ENCODE data around the gene IQCK. TPM values are rescaled to one million over a fixed set of nuclear protein-coding genes. Genes with fewer than 3 reads are reported as not detected.

Gene IQCK
- polyA plus RNA-seq, 3 donors = 0.52 to 1.2 (median 0.58) TPM

DNA sequence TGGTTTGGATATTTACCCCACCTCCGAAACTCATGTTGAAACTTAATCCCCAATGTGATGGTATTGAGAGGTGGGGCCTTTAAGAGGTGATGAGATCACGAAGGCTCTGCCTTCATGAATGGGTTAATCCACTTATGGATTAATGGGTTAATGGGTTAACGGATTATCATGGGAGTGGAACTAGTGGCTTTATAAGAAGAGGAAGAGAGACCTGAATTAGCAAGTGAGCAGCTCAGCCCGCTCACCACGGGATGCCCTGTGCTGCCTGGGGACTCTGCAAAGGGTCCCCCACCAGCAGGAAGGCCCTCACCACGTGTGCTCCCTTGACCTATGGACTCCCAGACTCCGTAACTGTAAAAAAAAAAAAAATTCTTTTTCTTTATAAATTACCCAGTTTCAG is 183.1 kb downstream of the IQCK start:
- Histone ChIP-seq H3K79me2 (ENCODE audit: insufficient read depth, low read length) (no peaks in the 10 kb centered on the region), H3K4me1 (ENCODE audit: control insufficient read depth in 1 of 2, insufficient read depth in 2 of 2, low read length in 2 of 2) (no peaks in the 10 kb centered on the region), H3K9me3 (replicated peaks in 1 of 2; ENCODE audit: control insufficient read depth in 1 of 2, insufficient read depth in 1 of 2, low read length in 2 of 2) (no peaks in the 10 kb centered on the region), H4K20me1 (ENCODE audit: insufficient read depth, low read length) (no peaks in the 10 kb centered on the region), H3K4me3 (replicated peaks in 1 of 3; ENCODE audit: low read depth in 2 of 3, low read length in 3 of 3) (no peak overlapping the region), H2AFZ (ENCODE audit: insufficient read depth, low read depth, low read length, poor library complexity, severe bottlenecking) (no peak overlapping the region), H3K9ac (ENCODE audit: insufficient read depth, low read length, poor library complexity, severe bottlenecking) (no peak overlapping the region), H3K4me2 (replicated peaks; ENCODE audit: extremely low read depth, low read length, poor library complexity, severe bottlenecking) (no peak overlapping the region), H3K27me3 (ENCODE audit: control insufficient read depth in 2 of 2, insufficient read depth in 2 of 2, low read length in 2 of 2) (no peaks in the 10 kb centered on the region), H3K36me3 (replicated peaks in 1 of 2; ENCODE audit: control insufficient read depth in 1 of 2, insufficient read depth in 2 of 2, low read length in 2 of 2) (no peaks in the 10 kb centered on the region), H3K27ac (ENCODE audit: low read depth in 1 of 2, low read length in 2 of 2) (no peak overlapping the region)
- Mint-ChIP-seq H3K9me3 (no peaks in the 10 kb centered on the region), H3K27ac (no peak overlapping the region), H3K4me1 (no peaks in the 10 kb centered on the region), H3K4me3 (no peak overlapping the region), H3K36me3 (no peaks in the 10 kb centered on the region), H3K27me3 (ENCODE audit: low read depth in 3 of 3) (peaks cover 2 to 11% (median 6%) of the 10 kb centered on the region in 3 donors)
- intact Hi-C loops (cut with micrococcal nuclease) = loop anchor here (10.0 kb wide), 1 partner anchor 484 kb away; no protein-coding TSS in a partner anchor
- TF ChIP-seq, protein P1, sequence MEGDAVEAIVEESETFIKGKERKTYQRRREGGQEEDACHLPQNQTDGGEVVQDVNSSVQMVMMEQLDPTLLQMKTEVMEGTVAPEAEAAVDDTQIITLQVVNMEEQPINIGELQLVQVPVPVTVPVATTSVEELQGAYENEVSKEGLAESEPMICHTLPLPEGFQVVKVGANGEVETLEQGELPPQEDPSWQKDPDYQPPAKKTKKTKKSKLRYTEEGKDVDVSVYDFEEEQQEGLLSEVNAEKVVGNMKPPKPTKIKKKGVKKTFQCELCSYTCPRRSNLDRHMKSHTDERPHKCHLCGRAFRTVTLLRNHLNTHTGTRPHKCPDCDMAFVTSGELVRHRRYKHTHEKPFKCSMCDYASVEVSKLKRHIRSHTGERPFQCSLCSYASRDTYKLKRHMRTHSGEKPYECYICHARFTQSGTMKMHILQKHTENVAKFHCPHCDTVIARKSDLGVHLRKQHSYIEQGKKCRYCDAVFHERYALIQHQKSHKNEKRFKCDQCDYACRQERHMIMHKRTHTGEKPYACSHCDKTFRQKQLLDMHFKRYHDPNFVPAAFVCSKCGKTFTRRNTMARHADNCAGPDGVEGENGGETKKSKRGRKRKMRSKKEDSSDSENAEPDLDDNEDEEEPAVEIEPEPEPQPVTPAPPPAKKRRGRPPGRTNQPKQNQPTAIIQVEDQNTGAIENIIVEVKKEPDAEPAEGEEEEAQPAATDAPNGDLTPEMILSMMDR (IDR thresholded peaks at IDR 0.05) = no peak
- 90% methylated on average over 3 of the region's 7 CpGs for whole genome bisulfite sequencing (ENCODE audit: insufficient coverage)
- no peak for DNase-seq

DNA sequence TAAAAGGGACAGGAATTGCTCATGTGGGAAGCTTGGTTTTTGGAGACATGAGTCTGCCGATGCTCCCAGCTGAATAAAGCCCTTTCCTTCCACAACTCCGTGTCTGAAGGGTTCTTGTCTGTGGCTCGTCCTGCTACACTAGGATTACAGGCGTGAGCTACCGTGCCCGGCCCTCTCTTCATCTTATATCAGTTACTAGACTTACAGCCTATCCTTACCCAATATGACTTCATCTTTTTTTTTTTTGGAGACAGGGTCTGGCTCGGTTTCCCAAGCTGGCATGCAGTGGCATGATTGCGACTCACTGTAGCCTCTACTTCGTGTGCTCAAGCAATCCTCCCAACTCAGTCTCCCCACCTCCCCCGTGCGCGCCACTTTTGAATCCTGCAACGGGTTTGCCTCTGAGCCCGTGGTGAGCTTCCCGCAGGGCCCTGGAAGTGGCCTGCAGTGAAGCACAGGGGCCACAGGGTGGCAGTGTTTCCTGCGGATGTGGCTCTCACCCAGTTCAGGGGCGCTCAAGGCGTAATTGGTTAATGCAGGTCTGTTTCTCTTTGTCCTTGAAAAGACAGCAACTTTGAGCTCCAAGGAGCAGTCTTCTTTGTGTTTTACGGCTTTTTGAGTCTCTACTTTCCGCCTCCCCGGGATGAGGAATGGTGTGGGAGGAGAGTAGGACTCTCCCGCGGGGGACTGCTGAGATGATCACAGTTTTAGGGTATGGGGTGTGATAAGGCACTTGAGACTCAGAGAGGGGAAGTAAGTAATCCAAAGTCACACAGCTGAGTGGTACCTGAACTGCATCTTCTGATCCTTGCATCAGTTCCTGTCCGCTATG is 189.3 kb downstream of the IQCK start:
- Histone ChIP-seq H3K9me3 (replicated peaks in 1 of 2; ENCODE audit: control insufficient read depth in 1 of 2, insufficient read depth in 1 of 2, low read length in 2 of 2) (no peaks in the 10 kb centered on the region), H3K4me2 (replicated peaks; ENCODE audit: extremely low read depth, low read length, poor library complexity, severe bottlenecking) (peak overlapping the region; percentile 35), H3K4me3 (replicated peaks in 1 of 3; ENCODE audit: low read depth in 2 of 3, low read length in 3 of 3) (no peak overlapping the region), H4K20me1 (ENCODE audit: insufficient read depth, low read length) (no peaks in the 10 kb centered on the region), H3K79me2 (ENCODE audit: insufficient read depth, low read length) (no peaks in the 10 kb centered on the region), H3K4me1 (ENCODE audit: control insufficient read depth in 1 of 2, insufficient read depth in 2 of 2, low read length in 2 of 2) (no peaks in the 10 kb centered on the region), H3K36me3 (replicated peaks in 1 of 2; ENCODE audit: control insufficient read depth in 1 of 2, insufficient read depth in 2 of 2, low read length in 2 of 2) (no peaks in the 10 kb centered on the region), H3K9ac (ENCODE audit: insufficient read depth, low read length, poor library complexity, severe bottlenecking) (no peak overlapping the region), H3K27ac (ENCODE audit: low read depth in 1 of 2, low read length in 2 of 2) (no peak overlapping the region), H2AFZ (ENCODE audit: insufficient read depth, low read depth, low read length, poor library complexity, severe bottlenecking) (peak overlapping the region; percentile 62), H3K27me3 (ENCODE audit: control insufficient read depth in 2 of 2, insufficient read depth in 2 of 2, low read length in 2 of 2) (no peaks in the 10 kb centered on the region)
- TF ChIP-seq, protein P1 (IDR thresholded peaks at IDR 0.05) = peak; percentile 94
- Mint-ChIP-seq H3K27me3 (ENCODE audit: low read depth in 3 of 3) (peaks cover 11 to 33% (median 11%) of the 10 kb centered on the region in 3 donors), H3K36me3 (no peaks in the 10 kb centered on the region), H3K9me3 (peaks cover 0 to 4% (median 0%) of the 10 kb centered on the region in 7 donors), H3K4me1 (peaks cover 8% of the 10 kb centered on the region), H3K27ac (peak overlapping the region in 1 of 7 donors; percentile 10), H3K4me3 (peak overlapping the region in 1 of 2 donors; percentile 24)
- DNase-seq = peak; percentile 32 to 43 (median 34)
- 25% methylated on average over 23 of the region's 24 CpGs for WGBS (ENCODE audit: insufficient coverage)
- intact Hi-C loops (cut with micrococcal nuclease) = loop anchor here (10.0 kb wide), 1 partner anchor 477 kb away; no protein-coding TSS in a partner anchor

Small RNAs within 50 kb of the gene (small RNA-seq; reads per million reads assigned to genes)
- not detected for gene LARP7P2 (ENCODE audit: insufficient read length, low read depth)

Other genes starting within 250 kb of the IQCK start
- 10 to 100 TPM; 30.6 to 75.5 (median 71.7) TPM for gene GDE1, start 196.2 kb upstream of the IQCK start, polyA plus RNA-seq
- gene CCP110, start 194.3 kb upstream of the IQCK start, polyA plus RNA-seq = 1 to 10 TPM; 3.5 to 6.2 (median 6.1) TPM
- gene VPS35L, start 162.6 kb upstream of the IQCK start, polyA plus RNA-seq = 10 to 100 TPM; 29.7 to 51.4 (median 48.8) TPM
- 1 to 10 TPM; 1.5 to 2.8 (median 2.4) TPM for gene KNOP1, start within 50 bp of the IQCK start, polyA plus RNA-seq
- gene GPRC5B, start 166.6 kb downstream of the IQCK start, polyA plus RNA-seq = under 1 TPM in 2 of 3 donors, not detected in 1; 0.06 to 0.24 TPM